GM21723 (cell line): ENCODE results near the gene PLPPR2.
"Not testable (repeated sequence)": the region's sequence is repeated elsewhere in the genome, so short reads cannot be mapped to it uniquely, and the experiment has no call there.

ENCODE experiments used
- ATAC-seq: cut with Tn5 transposase; IDR thresholded peaks from one replicate; pipeline ENCODE4 v1.9.1; 2021; ENCODE audit warnings: mild to moderate bottlenecking, moderate library complexity; ENCODE audit not compliant: unreplicated experiment

The PLPPR2 gene

GRCh38 chr19:11370744-11371143, 15.5 kb downstream of the PLPPR2 start:
- no peak for ATAC-seq

- ATAC-seq = no peak
Observed at GRCh38 chr19:11373166-11373884, 18.1 kb downstream of the PLPPR2 start.

- ATAC-seq = no peak
Observed at GRCh38 chr19:11373885-11374432, 18.7 kb downstream of the PLPPR2 start.

GRCh38 chr19:11374433-11375142, 19.4 kb downstream of the PLPPR2 start, which contains the start of gene SWSAP1:
Gene SWSAP1, plus strand, starts transcription at chr19:11374666. Its CDS starts 15 bp downstream, at chr19:11374681.
- ATAC-seq = peak; percentile 84

GRCh38 chr19:11375143-11375948, 20.1 kb downstream of the PLPPR2 start:
- peak; percentile 21 for ATAC-seq

GRCh38 chr19:11377237-11377636, 22.0 kb downstream of the PLPPR2 start:
- ATAC-seq = no peak

- ATAC-seq = no peak
Observed at GRCh38 chr19:11377756-11378155, 22.5 kb downstream of the PLPPR2 start.

- no peak for ATAC-seq
Observed at GRCh38 chr19:11378319-11379189, 23.3 kb downstream of the PLPPR2 start.

- not testable (repeated sequence) for ATAC-seq
Observed at GRCh38 chr19:11379269-11379845, 24.1 kb downstream of the PLPPR2 start.

- no peak for ATAC-seq
Observed at GRCh38 chr19:11379857-11380350, 24.7 kb downstream of the PLPPR2 start.

- ATAC-seq = peak; percentile 69
Observed at GRCh38 chr19:11380653-11381537, 25.7 kb downstream of the PLPPR2 start.

GRCh38 chr19:11382898-11383705, 27.9 kb downstream of the PLPPR2 start:
- ATAC-seq = no peak

GRCh38 chr19:11383706-11384048, 28.4 kb downstream of the PLPPR2 start:
- no peak for ATAC-seq

GRCh38 chr19:11384778-11385129, 29.5 kb downstream of the PLPPR2 start:
- no peak for ATAC-seq

GRCh38 chr19:11387162-11388034, 32.2 kb downstream of the PLPPR2 start:
- ATAC-seq = no peak

GRCh38 chr19:11390359-11390758, 35.1 kb downstream of the PLPPR2 start:
- no peak for ATAC-seq
